Thoracic aorta (tissue), 2 donors: ENCODE measurements around the gene TIMM10. TPM values are rescaled to one million over a fixed set of nuclear protein-coding genes. Genes with fewer than 3 reads are reported as not detected.

Source experiments
- total RNA-seq, 2 donors: library from RNA; depleted of rRNA; stranded (reverse); fragments of >200 nt; gene quantifications; one replicate each; pipeline versions ENCODE4 v1.1.0 to v1.2.3, GENCODE V29; 2016

Gene TIMM10
- total RNA-seq, 2 donors from 2014 or later = 19.5 to 33.5 TPM

Other genes with a start within 250 kb of the TIMM10 start
- gene TNKS1BP1, start 205.8 kb downstream of the TIMM10 start, total RNA-seq = 100 to 1,000 TPM; 105 to 153 TPM
- 10 to 100 TPM; 42.0 to 51.4 TPM for gene SSRP1, start 194.9 kb downstream of the TIMM10 start, total RNA-seq
- gene P2RX3, start 192.4 kb downstream of the TIMM10 start, total RNA-seq = not detected
- not detected for gene PRG3, start 149.6 kb downstream of the TIMM10 start, total RNA-seq
- under 1 TPM in 1 of 2 donors, not detected in 1; 0.54 TPM for gene PRG2, start 140.1 kb downstream of the TIMM10 start, total RNA-seq
- 10 to 100 TPM; 76.0 to 92.3 TPM for gene SLC43A3, start 103.6 kb downstream of the TIMM10 start, total RNA-seq
- under 1 TPM in 1 of 2 donors, not detected in 1; 0.35 TPM for gene RTN4RL2, start 70.2 kb downstream of the TIMM10 start, total RNA-seq
- gene SLC43A1, start 15.1 kb downstream of the TIMM10 start, total RNA-seq = 10 to 100 TPM; 16.6 to 23.6 TPM
- gene SMTNL1, start 6.8 kb upstream of the TIMM10 start, total RNA-seq = not detected
- 10 to 100 TPM; 22.6 to 45.8 TPM for gene UBE2L6, start 36.9 kb upstream of the TIMM10 start, total RNA-seq
- gene SERPING1, start 66.9 kb upstream of the TIMM10 start, total RNA-seq = 100 to 1,000 TPM; 674 to 695 TPM
- 1 to 10 TPM; 1.1 to 1.2 TPM for gene YPEL4, start 119.2 kb upstream of the TIMM10 start, total RNA-seq
- 10 to 100 TPM; 15.0 TPM for gene CLP1, start 127.0 kb upstream of the TIMM10 start, total RNA-seq
- 10 to 100 TPM; 46.0 to 53.3 TPM for gene ZDHHC5, start 137.4 kb upstream of the TIMM10 start, total RNA-seq
- 10 to 100 TPM; 11.1 to 11.9 TPM for gene MED19, start 181.5 kb upstream of the TIMM10 start, total RNA-seq
- gene TMX2, start 181.8 kb upstream of the TIMM10 start, total RNA-seq = 10 to 100 TPM; 47.4 to 57.2 TPM
- gene SELENOH, start 210.7 kb upstream of the TIMM10 start, total RNA-seq = 10 to 100 TPM; 73.9 to 78.0 TPM
- gene BTBD18, start 221.1 kb upstream of the TIMM10 start, total RNA-seq = not detected
- 100 to 1,000 TPM in 1 of 2 donors, 10 to 100 TPM in 1; 95.3 to 119 TPM for gene CTNND1, start 231.0 kb upstream of the TIMM10 start, total RNA-seq